HEK293 (cell line): ENCODE results near the gene CUL1.

Source experiments
- CTCF ChIA-PET: fragments of 350-600 bp; formaldehyde crosslinking; extraction: SDS; loops from one replicate; lab custom pipeline; 2021; ENCODE audit warnings: antibody characterized with exemption; lab: Yijun Ruan, JAX
- POLR2A ChIA-PET: fragments of 300-600 bp; formaldehyde crosslinking; extraction: SDS; loops from one replicate; lab custom pipeline; 2020; ENCODE audit warnings: antibody characterized with exemption, inconsistent platforms; lab: Yijun Ruan, JAX
- H3K27ac ChIP-seq: fragments of 200-500 bp; sonication (Bioruptor generic); 2 replicates; pipeline ENCODE4 v1.5.1; 2014; ENCODE audit warnings: low read depth, low read length, control low read depth, inconsistent platforms; ENCODE audit errors: extremely low read depth
- H3K36me3 ChIP-seq, 2 experiments: fragments of 200-500 bp in 1 of 2; sonication (Bioruptor generic) in 1 of 2; 1 replicate in 1 of 2; 2 replicates in 1 of 2; pipeline ENCODE4 v1.5.1; 2014 to 2017; ENCODE audit warnings: inconsistent platforms in 2 of 2, low read length in 2 of 2; ENCODE audit not compliant: control insufficient read depth in 2 of 2, insufficient read depth in 1 of 2
- H3K4me1 ChIP-seq: fragments of 200-500 bp; sonication (Bioruptor generic); 2 replicates; pipeline ENCODE4 v1.5.1; 2014; ENCODE audit warnings: mild to moderate bottlenecking, low read length, inconsistent platforms; ENCODE audit not compliant: control insufficient read depth, insufficient read depth
- H3K4me3 ChIP-seq: 2 replicates; pipeline ENCODE4 v1.5.1; 2011; ENCODE audit warnings: low read depth, mild to moderate bottlenecking, control low read depth, low read length, moderate library complexity
- H3K9me3 ChIP-seq: fragments of 200-500 bp; sonication (Bioruptor generic); 2 replicates; pipeline ENCODE4 v1.5.1; 2014; ENCODE audit warnings: low read depth, low read length, inconsistent platforms; ENCODE audit not compliant: control insufficient read depth, insufficient read depth
- BCL11A ChIP-seq: fragments of 450-650 bp; formaldehyde crosslinking; IDR thresholded peaks from 2 replicates; pipeline ENCODE4 v1.5.1; 2016; ENCODE audit warnings: low read depth, missing biosample characterization, missing genetic modification characterization
- GLIS1 ChIP-seq: fragments of 450-650 bp; formaldehyde crosslinking; IDR thresholded peaks from 2 replicates; pipeline ENCODE4 v1.5.1; 2016; ENCODE audit warnings: missing biosample characterization, missing genetic modification characterization
- KLF17 ChIP-seq: fragments of 450-650 bp; formaldehyde crosslinking; IDR thresholded peaks from 2 replicates; pipeline ENCODE4 v1.5.1; 2016; ENCODE audit warnings: missing biosample characterization, missing genetic modification characterization
- REPIN1 ChIP-seq: fragments of 450-650 bp; formaldehyde crosslinking; IDR thresholded peaks from 2 replicates; pipeline ENCODE4 v1.5.1; 2017; ENCODE audit warnings: missing biosample characterization, missing genetic modification characterization, low read depth
- SP7 ChIP-seq: fragments of 450-650 bp; formaldehyde crosslinking; IDR thresholded peaks from 2 replicates; pipeline ENCODE4 v1.5.1; 2016; ENCODE audit warnings: missing biosample characterization, missing genetic modification characterization
- ZBTB8A ChIP-seq: fragments of 450-650 bp; formaldehyde crosslinking; IDR thresholded peaks from 2 replicates; pipeline ENCODE4 v1.5.1; 2016; ENCODE audit warnings: missing biosample characterization, missing genetic modification characterization
- ZFHX2 ChIP-seq: fragments of 450-650 bp; formaldehyde crosslinking; conservative IDR thresholded peaks from 2 replicates; pipeline ENCODE4 v1.5.1; 2016; ENCODE audit warnings: missing biosample characterization, missing genetic modification characterization
- ZFP37 ChIP-seq: fragments of 450-650 bp; formaldehyde crosslinking; IDR thresholded peaks from 2 replicates; pipeline ENCODE4 v1.5.1; 2016; ENCODE audit warnings: missing biosample characterization, missing genetic modification characterization
- ZIC2 ChIP-seq: fragments of 450-650 bp; formaldehyde crosslinking; IDR thresholded peaks from 2 replicates; pipeline ENCODE4 v1.5.1; 2016; ENCODE audit warnings: missing biosample characterization, missing genetic modification characterization
- ZNF112 ChIP-seq: fragments of 450-650 bp; formaldehyde crosslinking; IDR thresholded peaks from 2 replicates; pipeline ENCODE4 v1.5.0; 2017; ENCODE audit warnings: missing biosample characterization, missing genetic modification characterization
- ZNF114 ChIP-seq: fragments of 450-650 bp; formaldehyde crosslinking; IDR thresholded peaks from 2 replicates; pipeline ENCODE4 v1.5.0; 2017; ENCODE audit warnings: missing biosample characterization, missing genetic modification characterization
- ZNF157 ChIP-seq: fragments of 450-650 bp; formaldehyde crosslinking; IDR thresholded peaks from 2 replicates; pipeline ENCODE4 v1.5.1; 2016; ENCODE audit warnings: missing biosample characterization, missing genetic modification characterization
- ZNF302 ChIP-seq: fragments of 450-650 bp; formaldehyde crosslinking; IDR thresholded peaks from 2 replicates; pipeline ENCODE4 v1.5.1; 2016; ENCODE audit warnings: missing biosample characterization, missing genetic modification characterization, low read depth
- ZNF311 ChIP-seq: fragments of 450-650 bp; formaldehyde crosslinking; IDR thresholded peaks from 2 replicates; pipeline ENCODE4 v1.5.1; 2017; ENCODE audit warnings: missing biosample characterization, missing genetic modification characterization, borderline replicate concordance
- ZNF324 ChIP-seq: fragments of 450-650 bp; formaldehyde crosslinking; IDR thresholded peaks from 2 replicates; pipeline ENCODE4 v1.5.1; 2016; ENCODE audit warnings: missing biosample characterization, missing genetic modification characterization
- ZNF335 ChIP-seq: fragments of 450-650 bp; formaldehyde crosslinking; conservative IDR thresholded peaks from 2 replicates; pipeline ENCODE4 v1.5.1; 2016; ENCODE audit warnings: missing biosample characterization, missing genetic modification characterization
- ZNF513 ChIP-seq: fragments of 450-650 bp; IDR thresholded peaks from 2 replicates; pipeline ENCODE4 v1.5.1; 2018; ENCODE audit warnings: missing biosample characterization, missing genetic modification characterization
- ZNF639 ChIP-seq: fragments of 450-650 bp; formaldehyde crosslinking; IDR thresholded peaks from 2 replicates; pipeline ENCODE4 v1.5.1; 2016; ENCODE audit warnings: missing biosample characterization, missing genetic modification characterization
- ZNF677 ChIP-seq: fragments of 450-650 bp; IDR thresholded peaks from 2 replicates; pipeline ENCODE4 v1.5.0; 2018; ENCODE audit warnings: missing biosample characterization, mild to moderate bottlenecking, missing genetic modification characterization, moderate library complexity
- ZNF768 ChIP-seq: fragments of 450-650 bp; formaldehyde crosslinking; IDR thresholded peaks from 2 replicates; pipeline ENCODE4 v1.5.1; 2018; ENCODE audit warnings: missing biosample characterization, mild to moderate bottlenecking, missing genetic modification characterization
- ZNF830 ChIP-seq: fragments of 450-650 bp; IDR thresholded peaks from 2 replicates; pipeline ENCODE4 v1.5.0; 2018; ENCODE audit warnings: missing biosample characterization, missing genetic modification characterization, low read depth, mild to moderate bottlenecking, moderate library complexity
- ZSCAN5A ChIP-seq: fragments of 450-650 bp; formaldehyde crosslinking; IDR thresholded peaks from 2 replicates; pipeline ENCODE4 v1.5.1; 2016; ENCODE audit warnings: missing biosample characterization, missing genetic modification characterization

Gene CUL1

GRCh38 chr7:148828965-148829364 is 130.3 kb downstream of the CUL1 start:
- peaks cover 0 to 40% of the 10 kb centered on the region in 2 experiments for H3K36me3 ChIP-seq

GRCh38 chr7:148830897-148831692 is 132.4 kb downstream of the CUL1 start:
- CTCF ChIA-PET, result interaction anchor here (0.5 to 0.6 kb wide), 2 partner anchors 11 to 748 kb away, joined by 3 to 6 read pairs; no protein-coding TSS in a partner anchor
- Histone ChIP-seq H3K36me3 (peaks cover 0 to 39% of the 10 kb centered on the region in 2 experiments), H3K27ac (no peak overlapping the region), H3K4me1 (no peaks in the 10 kb centered on the region), H3K9me3 (no peaks in the 10 kb centered on the region), H3K4me3 (no peak overlapping the region)
- POLR2A ChIA-PET, result no interaction called here
- TF ChIP-seq ZNF677 (tag by site-specific recombination) (no peak), ZNF639 (tag by site-specific recombination) (no peak), ZSCAN5A (tag by site-specific recombination) (no peak), REPIN1 (tag by site-specific recombination) (no peak), KLF17 (tag by site-specific recombination) (no peak), ZNF302 (tag by site-specific recombination) (no peak), ZNF768 (tag by site-specific recombination) (no peak), ZNF112 (tag by site-specific recombination) (no peak), ZFP37 (no peak), ZNF157 (tag by site-specific recombination) (no peak)

More at GRCh38 chr7:148828965-148829364, 130.3 kb downstream of the CUL1 start:
- H3K9me3 ChIP-seq, result no peaks in the 10 kb centered on the region
- no peak for TF ChIP-seq ZNF639 (tag by site-specific recombination)
- no peak for TF ChIP-seq ZNF311
- no peak for TF ChIP-seq ZFHX2 (tag by site-specific recombination)
- TF ChIP-seq GLIS1 (tag by site-specific recombination), result no peak
- TF ChIP-seq ZNF114, result no peak
- TF ChIP-seq ZBTB8A (tag by site-specific recombination), result no peak
- no peak for TF ChIP-seq ZNF830 (tag by site-specific recombination)
- TF ChIP-seq ZNF324, result no peak
- no peak for TF ChIP-seq ZNF513 (tag by site-specific recombination)
- TF ChIP-seq BCL11A (tag by site-specific recombination), result no peak
- TF ChIP-seq ZIC2 (tag by site-specific recombination), result no peak
- TF ChIP-seq ZNF335 (tag by site-specific recombination), result no peak
- no peak for TF ChIP-seq SP7 (tag by site-specific recombination)
- TF ChIP-seq, all 188 proteins: peak for 0
- ChIA-PET CTCF (no interaction called here), POLR2A (no interaction called here)
- no peaks in the 10 kb centered on the region for H3K4me1 ChIP-seq
- no peak overlapping the region for H3K27ac ChIP-seq
- no peak overlapping the region for H3K4me3 ChIP-seq
